ENCODE results near the gene XRCC3.

DNA sequence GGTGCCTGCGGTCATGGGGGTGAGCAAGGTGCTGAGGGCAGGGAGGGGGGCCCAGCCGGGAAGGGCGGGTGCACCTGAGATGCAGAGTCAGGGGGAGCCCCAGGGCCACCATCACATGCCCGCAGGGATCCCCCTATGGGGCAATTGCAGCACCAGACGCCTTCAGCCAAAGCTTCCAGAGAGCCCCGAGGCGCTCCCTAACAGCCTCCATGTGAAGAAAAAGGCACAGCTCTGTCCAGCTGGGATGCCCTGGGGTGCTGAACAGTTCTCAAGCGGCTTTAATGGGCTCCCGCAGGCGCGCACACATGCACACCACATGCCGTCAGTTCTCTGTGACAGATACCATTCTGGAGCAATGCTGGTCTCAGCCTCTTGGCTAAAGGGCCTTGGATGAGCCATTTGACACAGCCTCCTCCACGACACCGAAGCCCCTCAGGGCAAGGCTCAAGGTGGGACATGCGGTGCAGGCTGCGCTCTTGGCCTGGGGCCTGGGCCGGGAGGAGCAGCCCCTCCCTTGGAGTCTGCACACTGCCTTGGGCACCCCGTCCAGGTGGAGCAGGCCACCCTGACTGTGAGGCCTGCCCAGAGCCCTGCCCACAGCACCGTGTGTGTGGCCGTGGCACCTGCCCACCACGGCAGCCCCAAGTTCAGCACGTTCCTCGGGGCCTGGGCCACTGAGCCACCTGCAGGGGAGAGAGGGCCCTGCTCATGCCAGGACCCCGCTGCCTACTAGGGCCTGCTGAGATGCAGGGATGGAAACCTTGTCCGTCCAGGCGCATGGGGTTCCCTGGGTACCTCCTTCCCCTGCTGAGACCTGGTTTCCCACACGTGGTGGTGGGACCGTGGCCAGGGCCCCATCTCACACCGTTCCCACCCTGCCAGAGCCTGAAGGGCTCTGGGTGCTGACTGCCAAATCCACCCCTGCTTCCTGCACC lies 7.7 kb downstream of the XRCC3 start:
- no peak for TF ChIP-seq POLR2A (IDR thresholded peaks at IDR 0.05)
- TF ChIP-seq, protein P1, sequence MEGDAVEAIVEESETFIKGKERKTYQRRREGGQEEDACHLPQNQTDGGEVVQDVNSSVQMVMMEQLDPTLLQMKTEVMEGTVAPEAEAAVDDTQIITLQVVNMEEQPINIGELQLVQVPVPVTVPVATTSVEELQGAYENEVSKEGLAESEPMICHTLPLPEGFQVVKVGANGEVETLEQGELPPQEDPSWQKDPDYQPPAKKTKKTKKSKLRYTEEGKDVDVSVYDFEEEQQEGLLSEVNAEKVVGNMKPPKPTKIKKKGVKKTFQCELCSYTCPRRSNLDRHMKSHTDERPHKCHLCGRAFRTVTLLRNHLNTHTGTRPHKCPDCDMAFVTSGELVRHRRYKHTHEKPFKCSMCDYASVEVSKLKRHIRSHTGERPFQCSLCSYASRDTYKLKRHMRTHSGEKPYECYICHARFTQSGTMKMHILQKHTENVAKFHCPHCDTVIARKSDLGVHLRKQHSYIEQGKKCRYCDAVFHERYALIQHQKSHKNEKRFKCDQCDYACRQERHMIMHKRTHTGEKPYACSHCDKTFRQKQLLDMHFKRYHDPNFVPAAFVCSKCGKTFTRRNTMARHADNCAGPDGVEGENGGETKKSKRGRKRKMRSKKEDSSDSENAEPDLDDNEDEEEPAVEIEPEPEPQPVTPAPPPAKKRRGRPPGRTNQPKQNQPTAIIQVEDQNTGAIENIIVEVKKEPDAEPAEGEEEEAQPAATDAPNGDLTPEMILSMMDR (IDR thresholded peaks at IDR 0.05) = no peak
